ELF-1 (cell line): ENCODE results near the gene LIMS3.
"Not testable (repeated sequence)": the region's sequence is repeated elsewhere in the genome, so short reads cannot be mapped to it uniquely, and the experiment has no call there.

Source experiments
- DNase-seq: peaks from one replicate; pipeline ENCODE4 v3.0.0-alpha.2; 2016; ENCODE audit warnings: low read depth, low spot score

Gene LIMS3

DNA sequence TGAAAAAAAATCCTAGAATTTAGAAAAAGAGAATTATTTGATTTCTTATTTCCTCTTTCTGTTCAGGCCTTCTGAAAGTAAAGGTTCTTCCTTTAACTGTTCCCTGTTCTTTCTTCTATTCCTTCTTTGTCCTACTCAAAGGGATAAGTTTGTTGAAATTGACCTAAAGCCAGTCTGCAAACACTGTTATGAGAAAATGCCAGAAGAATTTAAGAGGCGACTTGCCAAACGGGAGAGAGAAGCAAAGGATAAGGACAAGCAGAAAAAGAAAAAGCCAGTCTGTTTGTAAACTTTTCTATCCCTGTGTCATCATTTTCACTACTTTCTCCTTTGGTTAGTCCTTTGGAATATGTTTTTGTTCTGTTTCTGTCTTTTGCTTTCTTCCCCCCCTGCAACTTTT lies 26.0 kb downstream of the LIMS3 start:
- DNase-seq, result not testable (repeated sequence)

DNA sequence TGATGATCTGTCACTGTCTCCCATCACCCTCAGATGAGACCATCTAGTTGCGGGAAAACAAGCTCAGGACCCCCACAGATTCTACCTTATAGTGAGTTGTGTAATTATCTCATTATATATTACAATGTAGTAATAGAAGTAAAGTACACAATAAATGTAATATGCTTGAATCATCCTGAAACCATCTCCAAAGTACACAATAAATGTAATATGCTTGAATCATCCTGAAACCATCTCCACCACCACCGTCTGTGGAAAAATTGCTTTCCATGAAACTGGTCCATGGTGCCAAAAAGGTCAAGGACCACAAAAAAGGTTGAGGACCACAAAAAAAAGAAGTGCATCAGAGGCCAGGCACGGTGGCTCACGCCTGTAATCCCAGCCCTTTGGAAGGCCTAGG lies 29.3 kb downstream of the LIMS3 start:
- DNase-seq, result not testable (repeated sequence)

GRCh38 chr2:109929222-109929621 lies 30.7 kb downstream of the LIMS3 start:
- not testable (repeated sequence) for DNase-seq

GRCh38 chr2:109936534-109936933 lies 38.0 kb downstream of the LIMS3 start:
- DNase-seq, result not testable (repeated sequence)

GRCh38 chr2:109945362-109945761 lies 46.9 kb downstream of the LIMS3 start:
- DNase-seq, result not testable (repeated sequence)

GRCh38 chr2:109947262-109947958 lies 48.9 kb downstream of the LIMS3 start:
- DNase-seq, result not testable (repeated sequence)

GRCh38 chr2:109947959-109948520 lies 49.6 kb downstream of the LIMS3 start:
- DNase-seq, result not testable (repeated sequence)

- not testable (repeated sequence) for DNase-seq
Measured at GRCh38 chr2:109950146-109950843, 51.8 kb downstream of the LIMS3 start.

DNA sequence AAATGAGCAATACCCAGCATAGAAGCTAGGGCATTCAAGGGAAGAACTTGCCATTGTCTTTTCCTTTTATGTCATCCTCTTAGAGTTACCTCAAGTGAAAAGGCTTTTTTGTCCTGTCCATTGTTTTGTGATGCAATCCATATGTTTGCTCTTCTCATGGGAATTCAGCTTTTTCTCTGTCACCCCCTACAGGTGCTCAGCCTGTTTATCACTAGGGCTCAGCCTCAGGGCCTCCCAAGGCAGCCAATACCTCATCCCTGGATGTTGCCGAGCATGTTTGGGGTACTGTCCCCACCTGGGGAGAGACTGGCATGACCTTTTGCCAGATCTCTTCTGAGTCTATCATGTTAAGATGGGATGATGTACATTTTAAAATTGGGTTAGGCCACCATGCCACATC lies 65.5 kb downstream of the LIMS3 start:
- DNase-seq, result not testable (repeated sequence)

DNA sequence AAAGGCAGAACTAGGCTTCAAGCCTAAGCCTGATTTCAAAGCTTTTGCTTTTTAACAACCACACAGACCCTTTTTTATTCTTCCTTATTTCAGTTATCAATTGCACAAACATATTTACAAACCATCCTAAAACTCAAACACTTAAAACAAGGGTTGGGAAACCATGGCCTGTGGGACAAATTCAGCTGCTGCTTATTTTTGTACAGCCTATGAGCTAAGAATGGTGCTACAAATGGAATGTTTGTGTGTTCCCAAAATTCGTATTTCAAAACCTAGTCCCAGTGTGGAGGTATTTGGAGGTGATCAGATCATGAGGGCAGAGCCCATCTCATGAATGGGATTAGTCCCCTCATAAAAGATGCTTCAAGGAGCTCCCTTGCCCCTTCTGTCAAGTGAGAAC lies 67.0 kb downstream of the LIMS3 start:
- DNase-seq, result not testable (repeated sequence)

GRCh38 chr2:109966107-109966736 lies 67.7 kb downstream of the LIMS3 start:
- not testable (repeated sequence) for DNase-seq

GRCh38 chr2:109966858-109967257 lies 68.4 kb downstream of the LIMS3 start:
- not testable (repeated sequence) for DNase-seq

DNA sequence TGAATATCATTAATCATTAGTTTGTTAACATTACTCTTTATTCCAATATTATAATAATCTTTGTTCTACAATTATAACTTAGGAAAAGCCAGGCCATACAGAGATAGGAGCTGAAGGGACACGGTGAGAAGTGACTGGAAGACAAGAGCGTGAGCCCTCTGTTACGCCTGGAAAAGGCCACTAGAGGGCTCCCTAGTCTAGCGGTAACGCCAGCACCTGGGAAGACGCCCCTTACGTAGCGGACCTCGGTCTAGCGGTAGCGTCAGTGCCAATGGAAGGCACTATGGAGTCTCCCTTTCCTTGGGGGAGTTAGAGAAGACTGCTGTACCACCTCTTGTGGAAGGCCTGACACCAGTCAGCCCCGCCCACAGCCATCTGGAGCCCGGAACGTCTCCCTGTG lies 71.4 kb downstream of the LIMS3 start:
- not testable (repeated sequence) for DNase-seq

DNA sequence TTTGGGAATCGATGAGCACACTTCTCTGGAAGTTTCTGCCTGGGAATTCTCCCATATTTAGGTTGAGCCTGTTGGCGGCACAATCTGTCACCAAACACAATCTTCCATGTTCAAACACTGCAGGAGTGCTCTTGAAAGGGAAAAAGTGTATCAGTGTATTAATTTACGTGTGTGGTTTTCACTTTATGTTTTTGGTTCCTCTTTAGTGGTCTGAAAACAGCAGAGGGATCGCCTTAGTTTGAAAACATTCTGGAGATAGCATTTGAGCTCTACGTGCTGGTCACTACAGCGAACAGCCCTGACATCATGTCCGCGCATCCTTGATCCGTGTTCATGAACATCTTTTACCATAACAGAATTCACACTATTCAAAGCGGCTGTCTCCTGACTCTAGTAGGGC lies 73.2 kb downstream of the LIMS3 start:
- not testable (repeated sequence) for DNase-seq
